Activated CD4-positive, alpha-beta T cell treated with anti-CD3 and anti-CD28 coated beads, Interleukin-2, amount 10 ng/mL, durations not matched to agents 24 days and 14 days (primary cell): ENCODE data around the gene FPR1. TPM values are rescaled to one million over a fixed set of nuclear protein-coding genes. Genes with fewer than 3 reads are reported as not detected.

Experiments
- DNase-seq: peaks from one replicate; pipeline ENCODE4 v3.0.0; 2022
- H3K27ac Mint-ChIP-seq: one replicate; pipeline ENCODE4 v1.8.0; 2022; ENCODE audit warnings: mild to moderate bottlenecking, mixed read lengths
- H3K27me3 Mint-ChIP-seq: one replicate; pipeline ENCODE4 v1.8.0; 2022; ENCODE audit warnings: mixed read lengths
- H3K36me3 Mint-ChIP-seq: one replicate; pipeline ENCODE4 v1.8.0; 2022; ENCODE audit warnings: low read depth, mild to moderate bottlenecking, mixed read lengths
- H3K4me1 Mint-ChIP-seq: one replicate; pipeline ENCODE4 v1.8.0; 2021; ENCODE audit warnings: mixed read lengths
- H3K4me3 Mint-ChIP-seq: one replicate; pipeline ENCODE4 v1.8.0; 2022; ENCODE audit warnings: mild to moderate bottlenecking, moderate library complexity, mixed read lengths
- H3K9me3 Mint-ChIP-seq: one replicate; pipeline ENCODE4 v1.8.0; 2021; ENCODE audit warnings: mixed read lengths
- intact Hi-C: fragments of 100-400 bp; cut with micrococcal nuclease; formaldehyde crosslinking; loops from one replicate; pipeline ENCODE4 v1.15.1; 2023
- total RNA-seq: library from RNA; stranded (reverse); gene quantifications from 2 replicates; pipeline ENCODE4 v1.2.3, GENCODE V29; 2022

The FPR1 gene, protein sequence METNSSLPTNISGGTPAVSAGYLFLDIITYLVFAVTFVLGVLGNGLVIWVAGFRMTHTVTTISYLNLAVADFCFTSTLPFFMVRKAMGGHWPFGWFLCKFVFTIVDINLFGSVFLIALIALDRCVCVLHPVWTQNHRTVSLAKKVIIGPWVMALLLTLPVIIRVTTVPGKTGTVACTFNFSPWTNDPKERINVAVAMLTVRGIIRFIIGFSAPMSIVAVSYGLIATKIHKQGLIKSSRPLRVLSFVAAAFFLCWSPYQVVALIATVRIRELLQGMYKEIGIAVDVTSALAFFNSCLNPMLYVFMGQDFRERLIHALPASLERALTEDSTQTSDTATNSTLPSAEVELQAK
- not detected in 2 replicates for total RNA-seq

DNA sequence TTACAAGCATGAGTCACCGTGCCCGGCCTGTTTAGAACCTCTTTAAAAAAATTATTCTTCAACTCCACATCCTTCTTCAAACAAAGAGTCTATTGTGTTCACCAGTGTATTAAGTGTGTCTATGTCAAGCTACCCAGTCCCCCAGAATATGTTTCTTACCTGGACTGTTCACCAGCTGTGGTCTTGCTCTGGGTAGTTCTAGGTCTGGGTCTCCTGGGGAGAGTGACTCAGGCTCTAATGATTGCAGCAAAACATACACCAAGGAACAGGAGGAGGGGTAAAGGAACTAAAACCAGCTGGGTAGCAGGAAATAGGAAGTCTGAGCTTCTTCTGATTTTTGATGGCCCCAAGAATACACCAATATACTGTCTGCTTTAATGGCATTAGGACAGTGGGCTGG lies at the start of gene FPR1:
Gene FPR1, minus strand, starts transcription at position 224 of the 400 bp plus-strand sequence. CDS start 4,884 bp downstream, outside the sequence.
- Mint-ChIP-seq H3K36me3 (no peaks in the 10 kb centered on the region), H3K27ac (no peak within 1 kb of the TSS), H3K27me3 (no peaks in the 10 kb centered on the region), H3K4me3 (no peak within 1 kb of the TSS), H3K9me3 (peaks cover 3% of the 10 kb centered on the region), H3K4me1 (no peaks in the 10 kb centered on the region)
- intact Hi-C loops, result no loop called here
- DNase-seq, result no peak

DNA sequence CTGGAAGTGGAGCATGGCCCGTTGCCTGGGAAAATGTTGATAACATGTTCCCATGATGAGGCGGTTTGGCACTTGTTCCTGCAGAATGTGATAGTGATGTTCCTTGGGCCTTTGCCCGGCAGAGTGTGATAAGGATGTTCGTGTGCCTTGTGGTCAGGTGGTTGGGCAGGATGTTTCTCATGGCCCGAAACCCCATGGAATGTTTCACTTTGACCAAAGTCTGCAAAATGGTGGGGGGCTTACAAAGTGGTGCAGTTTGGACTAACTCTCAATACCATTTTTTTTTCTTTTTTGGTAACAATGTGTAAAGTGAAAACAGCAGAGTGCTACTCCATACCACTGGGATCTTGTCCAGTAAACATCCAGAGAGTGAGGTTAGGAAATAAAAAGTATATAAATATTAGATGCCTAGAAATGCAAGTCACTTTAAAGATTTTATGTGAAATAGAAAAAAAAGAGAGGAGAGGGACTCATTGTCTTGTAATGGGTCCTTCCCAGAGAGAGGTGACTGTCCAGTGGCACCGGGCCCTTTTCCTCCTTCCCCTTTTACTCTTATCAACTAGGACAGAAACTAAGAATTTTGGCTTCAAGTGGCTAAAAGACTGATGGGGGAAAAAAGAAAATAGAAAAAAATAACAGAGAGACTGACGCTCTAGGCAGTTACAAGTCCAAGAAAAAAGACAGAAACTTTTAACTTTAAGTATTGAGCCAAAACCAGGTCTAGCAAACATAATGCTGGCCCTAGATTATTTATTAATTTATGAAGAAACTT lies 49.0 kb upstream of the FPR1 start:
- no peaks in the 10 kb centered on the region for H3K27me3 Mint-ChIP-seq
- H3K36me3 Mint-ChIP-seq, result no peaks in the 10 kb centered on the region
- H3K4me1 Mint-ChIP-seq, result no peaks in the 10 kb centered on the region
- DNase-seq, result no peak
- H3K27ac Mint-ChIP-seq, result no peak overlapping the region
- H3K9me3 Mint-ChIP-seq, result peaks cover 43% of the 10 kb centered on the region
- H3K4me3 Mint-ChIP-seq, result no peak overlapping the region
- intact Hi-C loops, result no loop called here

DNA sequence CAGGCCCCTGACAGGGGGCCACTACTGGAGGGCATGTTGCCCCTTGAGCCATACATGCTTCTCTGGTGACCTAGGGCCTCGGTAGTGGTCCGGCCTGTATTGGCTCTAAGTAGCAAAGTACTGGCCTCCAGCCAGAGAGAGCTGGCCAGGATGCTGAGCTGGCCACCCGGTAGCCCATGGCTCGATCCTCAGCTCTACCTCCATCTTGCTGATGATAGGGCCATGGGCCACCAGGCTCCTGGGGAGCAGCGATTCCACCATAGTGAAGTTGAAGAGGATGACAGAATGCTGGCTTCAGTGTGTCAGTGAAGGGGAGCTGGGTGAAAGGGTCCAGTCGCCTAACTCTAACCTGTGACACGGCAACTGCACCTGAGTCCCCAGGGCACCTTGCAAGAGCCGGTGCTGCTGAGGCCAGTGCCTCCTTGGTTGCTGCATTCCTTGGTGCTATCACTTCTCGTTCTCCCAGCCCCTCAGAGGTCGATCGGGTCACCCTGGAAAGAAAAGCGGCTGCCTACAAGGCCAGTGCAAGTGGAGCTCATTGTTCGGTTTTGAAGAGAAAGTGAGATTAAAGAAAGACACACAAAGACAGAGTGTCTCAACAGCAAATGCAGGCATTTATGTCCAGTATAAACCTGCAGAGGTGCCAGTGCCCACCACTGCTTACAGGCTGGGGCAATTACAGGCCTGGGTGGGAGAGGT lies 48.2 kb upstream of the FPR1 start:
- H3K36me3 Mint-ChIP-seq, result no peaks in the 10 kb centered on the region
- peaks cover 46% of the 10 kb centered on the region for H3K9me3 Mint-ChIP-seq
- no peak for DNase-seq
- H3K27ac Mint-ChIP-seq, result no peak overlapping the region
- H3K27me3 Mint-ChIP-seq, result no peaks in the 10 kb centered on the region
- no peak overlapping the region for H3K4me3 Mint-ChIP-seq
- H3K4me1 Mint-ChIP-seq, result no peaks in the 10 kb centered on the region
- intact Hi-C loops, result no loop called here

DNA sequence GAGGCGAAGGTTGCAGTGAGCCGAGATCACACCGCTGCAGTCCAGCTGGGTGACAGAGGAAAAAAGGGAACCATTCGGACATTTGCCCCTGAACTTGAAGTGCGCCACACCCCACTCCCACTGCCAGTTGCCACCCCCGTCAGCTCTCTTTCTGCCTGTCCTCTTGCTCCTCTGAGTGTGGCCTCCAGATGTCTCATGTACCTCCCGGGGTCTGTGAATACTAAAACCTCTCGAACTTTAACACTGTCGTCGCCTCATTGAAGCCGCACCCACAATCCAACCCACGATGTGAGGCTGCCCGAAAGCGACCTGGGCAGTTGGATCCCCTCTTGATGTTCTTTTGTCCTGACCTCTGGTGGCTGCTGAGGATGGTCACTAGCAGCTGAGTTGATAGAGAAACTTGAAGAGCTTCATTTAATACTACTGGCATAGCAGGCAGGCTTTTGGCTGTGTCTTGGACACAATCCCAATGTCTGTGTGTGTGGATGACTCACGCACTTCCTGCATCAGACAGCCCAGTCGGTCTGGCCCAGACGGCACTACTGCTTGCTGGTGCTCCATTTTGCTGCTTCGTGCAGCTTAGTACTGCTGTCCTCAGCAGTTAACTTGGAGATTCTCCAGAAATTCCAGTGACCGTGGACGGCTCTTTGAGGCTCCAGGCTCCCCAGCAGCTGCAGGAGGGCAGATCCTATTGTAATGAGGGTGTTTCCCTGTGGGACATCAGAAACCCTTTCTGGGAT lies 47.5 kb upstream of the FPR1 start:
- H3K4me1 Mint-ChIP-seq, result no peaks in the 10 kb centered on the region
- no peaks in the 10 kb centered on the region for H3K27me3 Mint-ChIP-seq
- no peak overlapping the region for H3K4me3 Mint-ChIP-seq
- H3K9me3 Mint-ChIP-seq, result peaks cover 44% of the 10 kb centered on the region
- intact Hi-C loops, result no loop called here
- H3K36me3 Mint-ChIP-seq, result no peaks in the 10 kb centered on the region
- DNase-seq, result no peak
- H3K27ac Mint-ChIP-seq, result no peak overlapping the region

DNA sequence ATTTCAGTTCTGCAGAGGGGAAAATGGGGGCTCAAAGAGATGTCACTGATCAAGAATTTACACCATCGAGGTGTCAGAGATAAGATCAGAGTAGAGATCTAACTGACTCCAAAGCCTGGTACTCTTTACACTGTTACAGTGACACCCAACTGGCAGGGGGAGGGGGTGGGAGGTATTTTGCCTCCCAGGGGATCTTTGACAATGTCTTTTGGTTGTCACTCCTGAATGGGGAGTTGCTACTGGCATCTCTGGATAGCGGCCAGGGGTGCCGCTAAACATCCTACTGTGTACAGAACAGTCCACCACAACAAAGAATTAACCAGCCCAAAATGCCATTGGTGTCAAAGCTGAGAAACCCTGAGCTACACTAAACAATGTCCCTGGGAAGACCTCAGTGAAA lies 46.4 kb upstream of the FPR1 start:
- H3K9me3 Mint-ChIP-seq, result peaks cover 44% of the 10 kb centered on the region
- intact Hi-C loops, result no loop called here
- no peaks in the 10 kb centered on the region for H3K4me1 Mint-ChIP-seq
- no peaks in the 10 kb centered on the region for H3K27me3 Mint-ChIP-seq
- no peaks in the 10 kb centered on the region for H3K36me3 Mint-ChIP-seq
- no peak overlapping the region for H3K4me3 Mint-ChIP-seq
- no peak for DNase-seq
- H3K27ac Mint-ChIP-seq, result no peak overlapping the region

DNA sequence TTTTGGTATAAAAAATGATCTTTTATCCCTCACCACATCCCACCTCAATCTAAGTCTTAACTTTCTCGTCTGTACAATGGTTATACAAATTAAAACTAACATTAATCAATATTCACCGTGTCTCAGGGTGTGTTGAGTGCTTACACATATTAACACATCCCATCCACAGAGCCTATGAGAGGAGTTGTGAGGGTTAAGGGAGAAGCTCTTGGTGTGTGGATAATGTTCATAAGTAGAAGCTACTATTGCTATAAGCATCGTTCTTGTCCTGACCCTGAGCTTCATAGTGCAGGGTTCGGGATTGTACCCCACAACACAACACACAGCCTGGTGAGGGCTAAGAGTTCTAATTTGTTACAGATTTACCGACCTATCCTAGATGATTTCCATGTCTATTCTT lies 45.8 kb upstream of the FPR1 start:
- no peak for DNase-seq
- H3K4me1 Mint-ChIP-seq, result no peaks in the 10 kb centered on the region
- no peak overlapping the region for H3K4me3 Mint-ChIP-seq
- no peak overlapping the region for H3K27ac Mint-ChIP-seq
- H3K36me3 Mint-ChIP-seq, result no peaks in the 10 kb centered on the region
- peaks cover 44% of the 10 kb centered on the region for H3K9me3 Mint-ChIP-seq
- no peaks in the 10 kb centered on the region for H3K27me3 Mint-ChIP-seq
- intact Hi-C loops, result no loop called here

DNA sequence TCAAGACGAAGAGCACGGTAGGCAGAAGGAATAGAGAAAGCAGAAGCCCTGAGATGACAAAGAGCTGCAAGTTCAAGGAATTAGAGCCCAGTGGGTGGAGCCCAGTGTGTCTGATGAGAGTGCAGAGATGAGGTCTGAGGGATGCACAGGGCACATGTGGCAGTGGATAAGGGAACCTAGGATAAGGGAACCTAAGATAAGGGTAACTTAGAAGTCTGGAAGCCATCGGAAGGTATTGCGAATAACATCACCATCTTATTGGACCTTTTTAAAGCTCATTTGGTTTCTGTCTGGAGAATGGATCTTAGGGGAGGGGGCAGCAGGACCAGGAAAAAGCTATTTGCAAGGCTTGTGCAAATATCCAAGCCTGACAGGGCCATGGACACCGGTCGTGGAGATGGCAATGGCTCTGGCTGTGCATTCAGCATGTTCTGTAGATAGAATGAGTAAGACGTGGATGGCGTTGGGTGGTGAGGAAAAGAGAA lies 44.6 kb upstream of the FPR1 start:
- intact Hi-C loops, result no loop called here
- no peak for DNase-seq
- Mint-ChIP-seq H3K27ac (no peak overlapping the region), H3K9me3 (peaks cover 52% of the 10 kb centered on the region), H3K27me3 (no peaks in the 10 kb centered on the region), H3K4me1 (no peaks in the 10 kb centered on the region), H3K36me3 (no peaks in the 10 kb centered on the region), H3K4me3 (no peak overlapping the region)

DNA sequence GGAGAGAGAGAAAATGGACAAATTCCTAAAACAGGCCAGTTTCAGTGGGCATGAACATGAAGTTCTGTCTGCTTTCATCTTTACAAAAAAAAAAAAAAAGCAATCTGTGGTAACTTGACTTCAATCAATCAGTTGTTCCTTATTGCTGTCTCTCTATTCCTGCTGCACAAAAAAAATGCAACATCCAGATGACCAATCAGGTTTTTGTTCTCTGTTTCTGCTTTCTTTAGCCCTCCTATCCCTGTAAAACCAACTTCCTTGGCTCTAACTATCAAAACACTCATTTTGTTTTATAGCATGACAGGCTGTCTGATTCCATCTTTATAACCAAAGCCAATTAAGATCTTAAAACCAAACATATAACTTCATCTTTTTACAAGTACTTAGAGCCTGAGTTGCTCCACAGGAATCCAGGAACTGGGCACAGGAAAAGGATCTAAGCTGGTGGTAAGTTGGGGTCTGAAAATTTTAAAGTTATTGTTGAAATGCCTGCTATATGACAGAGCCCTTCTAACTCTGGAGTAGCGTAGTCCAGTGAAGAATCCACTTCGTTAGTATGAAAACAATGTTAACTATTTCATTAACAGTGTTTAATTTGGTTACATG lies 43.3 kb upstream of the FPR1 start, which contains the start of gene FPR3:
Gene FPR3, plus strand, starts transcription at position 273 of the 606 bp plus-strand sequence. CDS start 28,592 bp downstream, outside the sequence.
- Mint-ChIP-seq H3K4me1 (no peaks in the 10 kb centered on the region), H3K9me3 (peaks cover 45% of the 10 kb centered on the region), H3K27ac (no peak within 1 kb of the TSS), H3K27me3 (no peaks in the 10 kb centered on the region), H3K36me3 (no peaks in the 10 kb centered on the region), H3K4me3 (no peak within 1 kb of the TSS)
- intact Hi-C loops, result no loop called here
- no peak for DNase-seq

DNA sequence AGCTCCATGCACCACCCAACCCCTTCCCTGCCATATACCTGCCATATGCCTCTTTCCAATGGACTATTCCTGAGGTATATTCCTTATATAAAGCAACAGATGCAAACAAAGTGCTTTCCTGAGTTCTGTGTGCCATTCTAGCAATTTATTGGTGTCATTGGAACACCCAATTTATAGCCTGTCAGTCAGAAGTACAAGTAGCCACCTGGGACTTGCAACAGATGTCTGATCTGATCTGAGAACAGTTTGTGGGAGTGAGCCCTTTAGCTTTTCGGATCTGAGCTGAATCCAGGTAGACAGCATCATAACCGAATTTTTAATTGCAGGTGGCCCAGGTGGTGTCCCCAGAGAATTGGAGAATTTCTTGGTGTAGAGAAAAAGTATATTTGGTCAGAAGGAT lies 42.3 kb upstream of the FPR1 start:
- intact Hi-C loops, result no loop called here
- no peaks in the 10 kb centered on the region for H3K27me3 Mint-ChIP-seq
- no peaks in the 10 kb centered on the region for H3K36me3 Mint-ChIP-seq
- peaks cover 41% of the 10 kb centered on the region for H3K9me3 Mint-ChIP-seq
- no peak for DNase-seq
- no peak overlapping the region for H3K4me3 Mint-ChIP-seq
- no peaks in the 10 kb centered on the region for H3K4me1 Mint-ChIP-seq
- H3K27ac Mint-ChIP-seq, result no peak overlapping the region

DNA sequence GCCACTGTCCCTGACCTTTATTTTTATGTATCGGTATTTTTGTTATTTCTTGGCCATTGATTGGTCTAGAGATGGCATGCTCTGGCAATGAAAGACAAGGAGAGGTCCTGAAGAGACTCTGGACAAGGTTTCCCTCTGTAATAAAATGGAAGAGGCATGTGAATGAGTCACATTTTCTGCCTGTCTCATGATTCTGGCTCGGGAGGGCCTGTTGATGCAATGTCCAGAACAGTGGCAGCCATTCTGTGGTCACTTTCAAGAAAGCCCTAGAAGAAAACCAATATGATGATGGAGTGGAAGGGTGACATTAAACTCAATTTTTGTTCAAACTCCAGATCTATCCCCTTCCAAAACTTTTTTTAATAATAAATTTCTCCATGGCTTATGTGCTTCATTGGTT lies 41.3 kb upstream of the FPR1 start:
- H3K4me3 Mint-ChIP-seq, result no peak overlapping the region
- H3K36me3 Mint-ChIP-seq, result no peaks in the 10 kb centered on the region
- H3K4me1 Mint-ChIP-seq, result no peaks in the 10 kb centered on the region
- intact Hi-C loops, result no loop called here
- H3K27ac Mint-ChIP-seq, result no peak overlapping the region
- H3K9me3 Mint-ChIP-seq, result peaks cover 38% of the 10 kb centered on the region
- DNase-seq, result no peak
- H3K27me3 Mint-ChIP-seq, result no peaks in the 10 kb centered on the region

DNA sequence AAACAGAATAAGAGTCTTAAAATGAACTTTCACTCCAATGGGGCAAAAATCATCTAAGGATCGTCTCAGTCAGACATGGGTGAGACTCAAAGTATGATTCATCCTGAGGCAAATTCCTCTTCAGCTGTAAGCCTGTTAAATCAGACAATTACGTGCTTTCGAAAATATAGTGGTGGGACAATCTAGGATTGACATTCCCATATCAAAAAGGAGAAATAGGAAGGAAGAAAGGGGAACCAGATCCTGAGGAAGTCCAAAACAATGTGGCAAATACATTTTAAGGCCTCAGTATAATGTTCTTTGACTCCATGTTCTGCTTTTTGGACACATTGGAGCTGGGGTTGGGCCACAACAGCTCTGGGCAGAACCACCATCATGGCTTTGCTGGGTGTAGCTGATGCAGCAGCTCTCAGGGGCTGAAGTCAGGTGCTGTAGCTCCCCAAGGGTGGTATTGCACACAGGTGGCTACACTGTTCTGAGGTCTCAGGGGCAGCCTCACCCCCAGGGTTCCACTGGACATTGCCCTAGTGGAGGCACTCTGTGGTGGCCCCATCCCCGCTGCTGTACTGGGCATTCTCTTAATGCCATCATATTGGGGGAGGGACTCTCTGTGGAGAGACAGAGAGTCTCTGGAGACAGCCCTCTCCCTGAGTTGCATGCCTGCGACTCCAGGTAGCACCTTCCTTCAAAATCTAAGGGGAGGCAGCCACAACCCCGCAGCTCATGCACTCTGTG lies 37.5 kb upstream of the FPR1 start:
- intact Hi-C loops, result no loop called here
- no peak for DNase-seq
- Mint-ChIP-seq H3K4me1 (no peaks in the 10 kb centered on the region), H3K9me3 (peaks cover 23% of the 10 kb centered on the region), H3K27me3 (no peaks in the 10 kb centered on the region), H3K27ac (no peak overlapping the region), H3K36me3 (no peaks in the 10 kb centered on the region), H3K4me3 (no peak overlapping the region)

DNA sequence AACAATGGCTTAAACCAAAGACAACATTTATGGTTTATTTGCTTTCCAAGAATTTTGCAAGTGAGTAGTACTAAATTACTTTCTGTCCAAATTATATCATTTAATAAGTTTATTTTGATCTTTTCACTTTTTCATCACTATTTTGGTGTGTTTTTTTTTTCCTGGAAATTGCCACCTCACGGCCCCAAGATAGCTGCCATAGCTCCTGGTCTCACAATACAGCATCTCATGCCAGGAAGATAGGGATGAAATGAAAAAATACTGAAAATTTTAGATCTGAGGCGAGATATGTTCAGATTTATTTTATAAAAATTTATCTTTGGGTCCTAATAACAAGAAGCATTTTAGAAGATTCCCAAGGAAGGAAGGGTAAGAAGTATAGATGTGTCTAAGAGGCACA lies 36.4 kb upstream of the FPR1 start:
- Mint-ChIP-seq H3K27ac (no peak overlapping the region), H3K36me3 (no peaks in the 10 kb centered on the region), H3K4me1 (no peaks in the 10 kb centered on the region), H3K9me3 (peaks cover 19% of the 10 kb centered on the region), H3K4me3 (no peak overlapping the region), H3K27me3 (no peaks in the 10 kb centered on the region)
- intact Hi-C loops, result no loop called here
- DNase-seq, result no peak
